Stimulated activated naive CD8-positive, alpha-beta T cell treated with anti-CD3 and anti-CD28 coated beads, Interleukin-15, Interleukin-2, amounts not matched to agents 100 U/mL and 50 U/mL, for 24 hours (primary cell): ENCODE data around the gene MYBBP1A.
"Not testable (repeated sequence)": the region's sequence is repeated elsewhere in the genome, so short reads cannot be mapped to it uniquely, and the experiment has no call there.

Experiments used
- ATAC-seq: fragments of 150-1000 bp; cut with Tn5 transposase; one replicate; pipeline ENCODE4 v1.10.0; 2021
- DNase-seq: peaks from one replicate; pipeline ENCODE4 v3.0.0; 2021

The MYBBP1A gene, protein sequence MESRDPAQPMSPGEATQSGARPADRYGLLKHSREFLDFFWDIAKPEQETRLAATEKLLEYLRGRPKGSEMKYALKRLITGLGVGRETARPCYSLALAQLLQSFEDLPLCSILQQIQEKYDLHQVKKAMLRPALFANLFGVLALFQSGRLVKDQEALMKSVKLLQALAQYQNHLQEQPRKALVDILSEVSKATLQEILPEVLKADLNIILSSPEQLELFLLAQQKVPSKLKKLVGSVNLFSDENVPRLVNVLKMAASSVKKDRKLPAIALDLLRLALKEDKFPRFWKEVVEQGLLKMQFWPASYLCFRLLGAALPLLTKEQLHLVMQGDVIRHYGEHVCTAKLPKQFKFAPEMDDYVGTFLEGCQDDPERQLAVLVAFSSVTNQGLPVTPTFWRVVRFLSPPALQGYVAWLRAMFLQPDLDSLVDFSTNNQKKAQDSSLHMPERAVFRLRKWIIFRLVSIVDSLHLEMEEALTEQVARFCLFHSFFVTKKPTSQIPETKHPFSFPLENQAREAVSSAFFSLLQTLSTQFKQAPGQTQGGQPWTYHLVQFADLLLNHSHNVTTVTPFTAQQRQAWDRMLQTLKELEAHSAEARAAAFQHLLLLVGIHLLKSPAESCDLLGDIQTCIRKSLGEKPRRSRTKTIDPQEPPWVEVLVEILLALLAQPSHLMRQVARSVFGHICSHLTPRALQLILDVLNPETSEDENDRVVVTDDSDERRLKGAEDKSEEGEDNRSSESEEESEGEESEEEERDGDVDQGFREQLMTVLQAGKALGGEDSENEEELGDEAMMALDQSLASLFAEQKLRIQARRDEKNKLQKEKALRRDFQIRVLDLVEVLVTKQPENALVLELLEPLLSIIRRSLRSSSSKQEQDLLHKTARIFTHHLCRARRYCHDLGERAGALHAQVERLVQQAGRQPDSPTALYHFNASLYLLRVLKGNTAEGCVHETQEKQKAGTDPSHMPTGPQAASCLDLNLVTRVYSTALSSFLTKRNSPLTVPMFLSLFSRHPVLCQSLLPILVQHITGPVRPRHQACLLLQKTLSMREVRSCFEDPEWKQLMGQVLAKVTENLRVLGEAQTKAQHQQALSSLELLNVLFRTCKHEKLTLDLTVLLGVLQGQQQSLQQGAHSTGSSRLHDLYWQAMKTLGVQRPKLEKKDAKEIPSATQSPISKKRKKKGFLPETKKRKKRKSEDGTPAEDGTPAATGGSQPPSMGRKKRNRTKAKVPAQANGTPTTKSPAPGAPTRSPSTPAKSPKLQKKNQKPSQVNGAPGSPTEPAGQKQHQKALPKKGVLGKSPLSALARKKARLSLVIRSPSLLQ (N-terminal part only)

DNA sequence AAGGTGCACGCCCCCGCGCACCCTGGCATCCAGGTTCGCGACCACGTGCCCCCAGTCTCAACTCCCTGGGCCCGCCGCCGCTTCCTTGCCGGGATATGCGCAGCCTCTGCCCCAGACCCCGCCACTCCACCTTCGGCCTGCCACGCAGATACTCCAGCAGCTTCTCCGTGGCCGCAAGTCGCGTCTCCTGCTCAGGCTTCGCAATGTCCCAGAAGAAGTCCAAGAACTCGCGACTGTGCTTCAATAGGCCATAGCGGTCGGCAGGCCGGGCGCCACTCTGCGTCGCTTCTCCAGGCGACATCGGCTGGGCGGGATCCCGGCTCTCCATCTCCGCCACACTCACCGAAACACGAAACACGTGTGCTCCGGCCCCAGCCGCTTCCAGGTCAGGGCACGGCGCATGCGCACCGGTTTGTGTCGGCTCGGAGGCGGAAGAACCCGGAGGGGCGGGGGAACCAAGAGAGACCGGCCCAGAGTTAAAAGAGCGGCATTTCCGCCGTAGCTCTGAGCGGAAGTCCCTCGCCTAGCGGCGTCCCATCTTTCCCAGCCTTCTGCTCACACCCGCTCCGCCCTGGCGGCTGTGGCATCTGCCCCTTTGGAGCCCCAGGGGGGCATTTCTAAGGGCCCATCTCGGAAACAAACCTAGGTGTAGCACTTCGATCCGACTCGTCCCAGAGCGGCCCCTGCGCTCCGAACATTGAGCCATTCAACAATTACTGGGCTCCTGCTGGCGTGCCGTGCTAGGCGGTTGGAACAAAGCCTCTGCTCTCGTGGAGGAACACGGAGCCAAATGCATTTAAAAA, at the start of gene MYBBP1A:
Gene MYBBP1A, minus strand, starts transcription at position 388 of the 803 bp plus-strand sequence. Its CDS starts 60 bp downstream, at position 328.
- DNase-seq (peak; percentile 99), ATAC-seq (peak; percentile 96)

DNA sequence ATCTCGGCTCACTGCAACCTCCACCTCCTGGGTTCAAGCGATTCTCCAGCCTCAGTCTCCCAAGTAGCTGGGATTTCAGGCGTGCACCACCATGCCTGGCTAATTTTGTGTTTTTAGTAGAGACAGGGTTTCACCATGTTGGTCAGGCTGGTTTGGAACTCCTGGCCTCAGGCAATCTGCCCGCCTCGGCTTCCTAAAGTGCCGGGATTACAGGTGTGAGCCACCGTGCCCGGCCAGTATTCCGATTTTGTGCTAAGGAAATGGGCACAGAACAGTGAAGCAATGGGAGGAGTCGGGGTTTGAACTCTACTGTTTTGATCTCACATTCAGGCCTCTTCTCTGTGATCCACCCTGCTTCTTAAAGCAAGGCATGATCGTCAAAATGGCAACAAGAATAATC, 49.6 kb upstream of the MYBBP1A start:
- DNase-seq, ATAC-seq: not testable (repeated sequence)

DNA sequence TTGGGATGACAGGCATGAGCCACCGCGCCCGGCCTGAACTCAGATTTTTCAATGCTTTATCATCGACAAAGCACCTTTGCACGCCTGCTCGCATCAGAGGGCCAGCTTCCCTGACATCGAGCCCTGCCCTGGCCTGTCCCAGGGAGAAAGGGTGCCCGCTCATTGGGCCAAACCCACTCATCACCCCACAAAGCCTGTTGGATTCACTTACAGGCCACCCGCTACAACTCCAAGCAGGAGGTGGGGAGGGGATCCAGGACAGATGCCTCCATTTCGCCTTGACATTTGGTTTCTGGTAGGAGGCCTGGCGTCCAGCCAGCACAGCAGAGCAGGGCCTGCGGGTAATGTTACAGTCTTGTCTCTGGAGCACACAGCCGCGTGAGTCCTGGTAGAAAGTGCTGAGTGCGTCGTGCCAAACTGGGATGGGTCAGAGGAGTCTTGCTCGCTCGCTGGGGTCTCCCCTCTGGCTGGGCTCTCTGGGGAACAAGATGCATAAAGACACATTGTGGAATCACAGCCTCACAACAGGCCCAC, 49.0 kb upstream of the MYBBP1A start:
- ATAC-seq (no peak), DNase-seq (no peak)

DNA sequence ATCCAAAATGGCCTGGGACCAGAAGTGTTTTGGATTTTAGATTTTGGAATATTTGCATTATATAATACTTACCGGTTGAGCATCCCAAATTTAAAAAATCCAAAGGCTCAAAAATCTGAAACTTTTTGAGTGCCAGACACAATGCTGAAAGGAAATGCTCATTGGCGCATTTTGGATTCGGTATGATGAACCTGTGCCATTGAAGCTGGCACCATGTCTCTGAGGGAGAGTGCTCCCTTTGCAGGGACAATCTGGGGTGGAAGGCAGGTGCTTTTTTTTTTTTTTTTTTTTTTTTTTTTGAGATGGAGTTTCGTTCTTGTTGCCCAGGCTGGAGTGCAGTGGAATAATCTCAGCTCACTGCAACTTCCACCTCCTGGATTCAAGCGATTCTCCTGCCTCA, 46.9 kb upstream of the MYBBP1A start:
- ATAC-seq (no peak), DNase-seq (no peak)

DNA sequence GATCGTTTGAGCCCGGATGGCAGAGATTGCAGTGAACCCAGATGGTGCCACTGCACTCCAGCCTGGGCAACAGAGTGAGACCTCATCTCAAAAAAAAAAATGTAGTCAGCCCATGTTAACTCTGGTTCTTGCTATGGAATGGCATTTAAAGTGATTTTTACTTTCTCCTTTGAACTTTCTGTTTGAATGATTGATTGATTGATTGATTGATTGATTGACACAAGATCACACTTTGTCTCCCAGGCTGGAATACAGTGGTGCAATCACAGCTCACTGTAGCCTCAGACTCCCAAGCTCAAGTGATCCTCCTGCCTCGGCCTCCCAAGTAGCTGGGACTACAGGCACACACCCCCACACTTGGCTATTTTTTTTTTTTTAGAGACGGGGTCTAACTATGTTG, 46.1 kb upstream of the MYBBP1A start:
- DNase-seq (no peak), ATAC-seq (no peak)

DNA sequence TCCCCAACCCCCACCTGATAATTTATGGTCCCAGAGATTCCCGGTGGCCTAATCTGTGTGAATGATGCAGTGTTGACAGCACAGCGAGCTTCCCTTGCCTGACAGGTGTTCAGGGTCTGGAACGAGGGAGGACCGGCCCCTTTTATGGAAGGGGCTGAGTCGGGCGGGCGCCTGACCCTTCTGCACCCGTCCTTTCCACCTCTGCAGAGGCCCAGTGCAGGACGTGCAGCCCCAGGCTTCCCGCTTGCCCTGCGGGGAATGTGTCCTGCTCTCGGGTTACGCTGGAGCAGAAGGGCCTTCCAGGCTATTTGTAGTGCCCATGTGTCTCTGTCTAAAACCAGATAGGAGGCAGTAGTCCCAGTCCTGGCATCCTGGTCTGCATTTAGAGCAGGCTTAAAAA, 45.4 kb upstream of the MYBBP1A start:
- DNase-seq, result no peak
- no peak for ATAC-seq

DNA sequence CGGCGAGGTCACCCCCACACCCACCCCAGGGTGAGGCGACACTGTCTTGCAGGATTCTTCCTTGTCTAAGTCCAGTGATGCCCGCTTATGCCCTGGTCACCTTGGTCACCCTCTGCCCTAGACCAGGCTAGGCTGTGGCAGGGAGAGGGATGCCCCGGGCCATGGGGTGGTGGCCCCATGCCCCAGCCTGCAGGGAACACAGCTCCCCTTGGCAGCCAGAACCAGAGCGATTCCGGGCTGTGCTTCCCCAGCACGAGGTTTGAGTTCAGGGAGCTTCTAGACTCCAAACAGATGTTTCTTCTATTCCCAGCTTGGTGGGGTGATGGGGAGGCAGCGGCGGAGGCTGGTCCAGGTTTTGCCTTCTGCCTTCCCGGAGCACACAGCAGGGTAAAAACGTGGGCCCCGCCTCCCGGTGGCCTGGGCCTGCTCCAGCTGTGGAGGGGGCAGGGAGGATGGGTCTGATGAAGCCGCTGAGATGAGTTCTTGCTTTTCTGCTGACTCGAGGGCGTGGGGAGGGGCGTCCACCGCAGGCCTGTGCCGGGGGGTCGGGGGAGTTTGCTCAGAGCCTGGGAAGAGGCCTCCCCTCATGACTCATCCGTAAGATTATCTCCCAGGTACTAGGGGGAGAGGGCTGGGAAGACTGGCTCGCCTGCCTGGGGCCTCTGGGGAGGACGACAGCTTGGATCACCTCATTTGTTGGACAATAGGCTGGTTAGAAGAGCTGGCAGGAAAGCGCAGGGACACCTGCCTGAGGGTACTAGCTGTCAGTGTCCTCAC, 44.5 kb upstream of the MYBBP1A start:
- no peak for DNase-seq
- no peak for ATAC-seq

DNA sequence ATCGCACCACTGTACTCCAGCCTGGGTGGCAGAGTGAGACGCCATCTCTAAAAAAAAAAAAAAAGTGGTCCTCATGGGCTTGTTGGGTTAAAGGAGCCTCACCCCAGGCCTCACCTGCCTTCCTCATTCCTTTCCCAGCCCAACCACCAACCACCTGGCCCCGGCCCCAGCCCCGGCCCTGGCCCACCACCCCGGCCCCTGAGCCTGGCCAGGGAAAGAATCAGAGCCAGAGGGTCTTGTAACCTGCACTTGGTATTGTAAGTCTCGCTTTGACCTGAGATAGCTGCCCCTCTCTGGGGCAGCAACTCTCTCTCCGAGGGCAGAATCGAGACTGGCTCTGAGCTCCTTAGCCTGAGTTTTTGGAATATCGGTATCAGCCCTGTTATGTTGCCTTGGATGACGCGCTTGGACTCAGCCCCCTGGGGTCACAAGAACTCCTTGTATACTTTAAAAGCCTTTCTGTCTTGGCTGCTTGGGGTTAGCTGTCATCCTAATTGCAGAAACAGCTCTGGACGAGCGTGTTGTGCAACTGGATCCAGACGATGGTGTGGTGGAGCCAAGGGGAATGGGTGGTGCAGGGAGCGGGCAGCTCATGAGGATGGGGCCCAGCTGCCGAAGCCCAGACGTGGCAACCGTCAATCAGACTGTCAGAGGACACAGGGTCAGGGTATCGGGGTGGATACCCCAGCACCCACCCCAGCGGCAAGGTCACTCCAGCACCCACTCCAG, 43.8 kb upstream of the MYBBP1A start:
- DNase-seq, result no peak
- ATAC-seq, result no peak

DNA sequence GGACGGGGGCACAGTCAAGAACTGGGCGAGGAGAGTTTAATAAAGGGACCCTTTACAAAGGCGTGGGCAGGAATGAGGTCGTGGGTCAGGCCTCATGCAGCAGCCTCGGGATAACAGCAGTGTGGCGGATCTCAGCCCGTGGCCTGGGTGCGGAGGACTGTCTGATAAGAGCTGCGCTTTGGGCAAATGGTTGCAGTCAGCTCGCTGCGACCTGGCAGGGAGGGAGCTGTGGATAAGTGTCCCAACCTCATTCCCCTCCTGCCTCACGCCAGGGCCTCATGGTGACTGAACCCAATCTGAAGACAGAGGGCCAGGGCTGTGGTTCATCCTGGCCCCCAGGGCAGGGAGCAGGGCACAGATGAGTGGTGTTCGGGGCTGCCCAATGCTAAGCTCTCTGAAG, 42.8 kb upstream of the MYBBP1A start:
- ATAC-seq, result no peak

DNA sequence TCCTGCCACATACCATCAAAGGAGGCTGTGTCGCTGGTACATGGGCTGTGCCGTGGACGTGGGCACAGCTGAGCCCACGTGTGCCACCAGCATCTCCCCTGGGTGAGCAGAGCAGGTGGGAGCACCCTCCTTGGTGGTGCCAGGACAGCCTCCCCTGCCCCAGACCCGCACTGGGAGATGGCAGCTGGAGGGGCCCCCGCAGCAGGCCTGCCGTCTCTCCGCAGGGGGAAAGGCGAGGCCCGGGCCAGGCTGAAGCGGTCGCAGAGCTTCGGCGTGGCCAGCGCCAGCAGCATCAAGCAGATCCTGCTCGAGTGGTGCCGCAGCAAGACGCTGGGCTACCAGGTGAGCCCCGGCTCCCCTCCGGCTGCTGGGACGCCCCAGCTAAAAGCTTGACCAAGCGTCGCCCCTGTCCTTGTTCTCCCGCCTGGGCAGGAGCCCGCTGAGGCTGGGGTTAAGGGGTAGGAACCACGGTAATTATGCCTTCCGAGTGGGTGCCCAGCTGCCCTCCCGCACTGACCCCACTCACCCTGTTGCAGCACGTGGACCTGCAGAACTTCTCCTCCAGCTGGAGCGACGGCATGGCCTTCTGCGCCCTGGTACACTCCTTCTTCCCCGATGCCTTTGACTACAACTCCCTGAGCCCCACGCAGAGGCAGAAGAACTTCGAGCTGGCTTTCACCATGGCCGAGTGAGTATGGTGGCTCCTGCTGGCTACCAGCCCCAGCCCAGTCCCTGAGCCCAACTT, 41.6 kb upstream of the MYBBP1A start:
- ATAC-seq (no peak), DNase-seq (no peak)

More for the DNA sequence above, 42.8 kb upstream of the MYBBP1A start:
- DNase-seq, result no peak

DNA sequence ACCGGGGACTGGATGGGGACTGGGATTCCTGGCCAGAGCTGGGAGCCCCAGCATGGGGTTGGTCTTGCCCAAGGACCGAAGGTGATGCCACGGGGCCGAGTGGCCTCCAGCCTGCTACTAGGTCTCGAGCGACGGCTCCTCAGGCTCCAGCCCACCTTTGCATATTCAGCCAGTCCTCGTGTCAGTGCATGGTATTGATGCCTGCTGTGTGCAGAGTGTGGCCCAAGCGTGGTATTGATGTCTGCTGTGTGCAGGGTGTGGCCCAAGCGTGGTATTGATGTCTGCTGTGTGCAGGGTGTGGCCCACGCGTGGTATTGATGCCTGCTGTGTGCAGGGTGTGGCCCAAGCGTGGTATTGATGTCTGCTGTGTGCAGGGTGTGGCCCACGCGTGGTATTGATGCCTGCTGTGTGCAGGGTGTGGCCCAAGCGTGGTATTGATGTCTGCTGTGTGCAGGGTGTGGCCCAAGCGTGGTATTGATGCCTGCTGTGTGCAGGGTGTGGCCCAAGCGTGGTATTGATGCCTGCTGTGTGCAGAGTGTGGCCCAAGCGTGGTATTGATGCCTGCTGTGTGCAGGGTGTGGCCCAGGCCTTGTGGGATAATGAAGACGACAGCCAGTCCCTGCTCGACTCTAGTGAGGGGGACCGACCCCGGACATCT, 40.6 kb upstream of the MYBBP1A start:
- DNase-seq, ATAC-seq: not testable (repeated sequence)

DNA sequence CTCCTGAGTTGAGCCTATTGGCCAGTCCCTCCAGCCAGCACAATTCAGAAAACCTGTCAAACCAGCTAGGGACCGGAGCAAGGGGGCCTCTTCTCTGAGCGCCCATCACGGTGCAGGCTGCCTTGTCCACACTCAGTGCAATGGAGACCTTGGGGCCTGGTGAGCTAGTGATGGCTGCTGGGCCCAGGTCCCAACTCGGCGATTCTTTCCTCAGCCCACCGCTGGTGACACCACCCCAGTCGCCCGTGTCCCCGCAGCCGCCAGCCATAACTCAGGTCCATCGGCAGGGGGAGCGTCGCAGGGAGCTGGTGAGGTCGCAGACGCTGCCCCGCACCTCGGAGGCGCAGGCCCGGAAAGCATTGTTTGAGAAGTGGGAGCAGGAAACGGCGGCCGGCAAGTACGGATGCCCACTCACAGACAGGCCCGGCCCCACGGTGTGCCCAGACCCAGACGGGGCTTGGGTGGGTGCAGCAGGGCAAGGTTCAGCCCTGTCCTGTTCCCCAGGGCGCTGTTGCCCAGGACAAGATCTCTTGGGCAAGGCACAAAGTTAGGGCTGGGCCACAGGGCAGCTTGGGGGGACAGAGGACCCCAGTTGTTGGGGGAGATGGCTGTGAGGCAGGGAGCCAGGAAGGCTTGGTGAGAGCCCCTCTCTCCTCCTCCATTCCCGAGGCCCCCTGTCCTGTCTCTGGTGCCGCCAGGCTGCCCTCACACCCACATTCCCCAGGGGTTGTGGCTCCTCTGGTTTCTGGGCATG, 39.9 kb upstream of the MYBBP1A start:
- DNase-seq (peak; percentile 65), ATAC-seq (peak; percentile 44)

DNA sequence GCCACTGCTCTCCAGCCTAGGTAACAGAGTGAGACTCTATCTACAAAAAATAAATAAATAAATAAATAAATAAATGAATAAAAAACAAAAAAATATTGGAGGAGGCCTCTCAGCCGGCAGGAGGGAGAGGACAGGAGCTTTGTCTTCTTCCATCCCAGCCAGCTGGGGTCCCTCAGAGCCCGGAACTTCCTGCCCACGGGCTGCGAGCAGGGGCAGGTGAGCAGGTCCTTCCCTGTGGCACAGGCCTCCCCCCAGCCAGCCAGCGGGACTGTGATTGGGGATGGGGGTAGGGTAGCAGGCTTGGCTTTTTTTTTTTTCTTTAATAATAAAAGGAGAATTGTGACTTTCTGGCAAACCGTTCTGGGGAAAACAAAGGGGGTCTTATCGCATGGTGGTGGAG, 39.2 kb upstream of the MYBBP1A start:
- no peak for DNase-seq
- no peak for ATAC-seq

DNA sequence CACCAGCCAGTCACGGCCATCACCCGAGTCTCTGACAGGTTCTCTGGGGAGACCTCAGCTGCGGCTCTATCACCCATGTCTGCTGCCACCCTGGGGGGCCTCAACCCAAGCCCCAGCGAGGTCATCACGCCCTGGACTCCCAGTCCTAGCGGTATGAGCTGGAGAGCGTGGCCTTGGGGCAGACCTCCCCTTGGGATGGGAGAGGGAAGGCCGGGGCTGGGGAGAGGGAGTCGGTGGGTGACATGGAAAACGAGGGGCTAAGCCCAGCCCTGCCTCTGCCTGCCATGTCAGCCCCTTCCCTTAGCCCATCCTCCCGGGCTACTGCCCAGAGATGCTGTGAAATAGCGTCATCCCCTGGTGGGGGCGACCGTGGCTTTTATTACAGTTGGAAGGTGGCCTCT, 37.8 kb upstream of the MYBBP1A start:
- DNase-seq (no peak), ATAC-seq (no peak)

DNA sequence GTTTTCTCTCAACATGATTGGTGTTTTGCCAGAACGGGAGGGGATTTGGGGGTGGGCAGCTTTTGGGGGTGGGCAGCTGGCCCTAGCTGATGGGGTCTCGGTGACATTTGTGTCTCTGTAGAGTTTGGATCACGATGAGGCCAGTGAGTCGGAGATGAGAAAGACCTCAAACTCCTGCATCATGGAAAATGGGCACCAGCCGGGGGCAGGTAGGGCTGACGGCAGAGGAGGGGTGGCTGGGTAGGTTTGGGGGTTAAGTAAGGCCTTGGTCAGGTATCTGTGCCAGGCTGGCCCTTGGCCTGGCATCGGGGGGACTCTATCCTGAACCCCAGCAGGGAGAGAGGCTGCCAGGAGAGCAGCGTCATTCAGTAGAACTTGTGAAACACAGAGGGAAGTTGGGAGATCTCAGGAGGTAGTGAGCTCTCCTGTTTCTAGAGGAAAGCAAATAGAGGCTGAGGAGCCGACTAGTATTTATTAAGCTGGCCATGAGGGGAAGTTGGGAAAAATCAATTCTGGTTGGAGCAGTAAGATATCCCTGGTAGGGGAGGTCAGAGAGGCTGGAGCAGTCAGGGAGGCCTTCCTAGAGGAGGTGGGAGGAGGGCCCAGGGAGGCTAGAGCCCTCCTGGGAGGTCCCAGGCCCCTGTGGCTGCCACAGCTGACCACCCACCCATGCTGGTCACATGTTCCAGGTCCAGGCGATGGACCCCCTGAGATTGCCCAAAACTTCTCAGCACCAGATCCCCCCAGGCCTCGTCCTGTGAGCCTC, 37.2 kb upstream of the MYBBP1A start:
- no peak for DNase-seq

DNA sequence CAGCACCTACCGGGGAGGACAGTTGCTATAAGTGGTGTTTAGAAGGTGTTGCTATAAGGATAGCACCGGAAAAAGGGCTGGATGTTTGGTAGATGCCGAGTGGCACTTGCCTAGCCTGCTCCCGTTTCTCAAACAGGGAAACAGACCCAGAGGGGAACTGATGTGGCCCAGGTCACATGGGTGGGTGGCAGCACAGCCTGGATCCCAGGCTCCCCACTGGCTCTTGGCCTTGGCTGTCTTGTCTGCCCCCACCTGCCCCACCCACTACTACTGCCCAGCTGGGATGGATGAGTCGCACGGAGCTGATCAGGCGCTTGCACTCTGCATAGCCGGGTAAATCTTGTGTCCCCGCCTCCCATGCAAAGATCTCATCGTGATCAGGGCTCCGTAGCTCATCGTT, 36.3 kb upstream of the MYBBP1A start:
- no peak for DNase-seq
- no peak for ATAC-seq

More for the DNA sequence above, 37.2 kb upstream of the MYBBP1A start:
- ATAC-seq, result no peak

DNA sequence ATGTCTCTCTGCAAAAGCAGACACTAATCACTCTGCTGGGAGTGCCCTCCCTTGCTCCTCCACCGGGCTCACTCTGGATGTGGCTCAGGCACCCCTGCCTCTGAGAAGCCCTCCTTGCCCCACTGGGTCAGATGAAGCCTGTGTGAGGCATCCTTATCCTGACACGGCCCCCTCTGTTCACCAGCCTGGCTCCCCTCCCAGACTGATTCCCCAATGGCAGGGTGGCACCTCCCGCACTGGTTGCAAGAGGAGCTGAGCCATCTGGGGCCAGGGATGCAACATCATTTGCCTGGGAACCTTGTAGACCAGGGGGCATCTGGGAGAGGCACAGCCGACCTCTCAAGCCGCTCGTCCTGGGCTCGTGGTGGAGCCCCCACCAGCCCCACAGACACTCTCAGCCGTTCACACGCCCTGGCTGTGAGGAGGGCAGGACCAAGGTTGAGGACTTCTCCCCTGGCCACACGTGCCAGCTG, 35.8 kb upstream of the MYBBP1A start:
- no peak for DNase-seq
- ATAC-seq, result no peak
